HG03571 (cell line): ENCODE data around the gene MTCH1.

Experiments
- ATAC-seq: cut with Tn5 transposase; IDR thresholded peaks from one replicate; pipeline ENCODE4 v1.9.1; 2021; ENCODE audit not compliant: unreplicated experiment

The MTCH1 gene

GRCh38 chr6:36927691-36928546 is 58.1 kb downstream of the MTCH1 start:
- no peak for ATAC-seq

- no peak for ATAC-seq
These were observed 59.1 kb downstream of the MTCH1 start for GRCh38 chr6:36926708-36927513.

- no peak for ATAC-seq
These were observed 60.2 kb downstream of the MTCH1 start for GRCh38 chr6:36925809-36926208.

GRCh38 chr6:36924778-36925374 is 61.1 kb downstream of the MTCH1 start:
- no peak for ATAC-seq

GRCh38 chr6:36924131-36924530 is 61.9 kb downstream of the MTCH1 start:
- no peak for ATAC-seq

- no peak for ATAC-seq
These were observed 65.5 kb downstream of the MTCH1 start for GRCh38 chr6:36920546-36920945.

GRCh38 chr6:36920049-36920448 is 65.9 kb downstream of the MTCH1 start:
- ATAC-seq: no peak
